Measurements from ENCODE around the gene MFAP2. TPM values are rescaled to one million over a fixed set of nuclear protein-coding genes. Genes with fewer than 3 reads are reported as not detected.

The MFAP2 gene
- total and polyA plus RNA-seq, 2 of the 8 experiments (the other 6 are each of a cell fraction or from before 2014, with no cell fraction given): 172 to 326 TPM

DNA sequence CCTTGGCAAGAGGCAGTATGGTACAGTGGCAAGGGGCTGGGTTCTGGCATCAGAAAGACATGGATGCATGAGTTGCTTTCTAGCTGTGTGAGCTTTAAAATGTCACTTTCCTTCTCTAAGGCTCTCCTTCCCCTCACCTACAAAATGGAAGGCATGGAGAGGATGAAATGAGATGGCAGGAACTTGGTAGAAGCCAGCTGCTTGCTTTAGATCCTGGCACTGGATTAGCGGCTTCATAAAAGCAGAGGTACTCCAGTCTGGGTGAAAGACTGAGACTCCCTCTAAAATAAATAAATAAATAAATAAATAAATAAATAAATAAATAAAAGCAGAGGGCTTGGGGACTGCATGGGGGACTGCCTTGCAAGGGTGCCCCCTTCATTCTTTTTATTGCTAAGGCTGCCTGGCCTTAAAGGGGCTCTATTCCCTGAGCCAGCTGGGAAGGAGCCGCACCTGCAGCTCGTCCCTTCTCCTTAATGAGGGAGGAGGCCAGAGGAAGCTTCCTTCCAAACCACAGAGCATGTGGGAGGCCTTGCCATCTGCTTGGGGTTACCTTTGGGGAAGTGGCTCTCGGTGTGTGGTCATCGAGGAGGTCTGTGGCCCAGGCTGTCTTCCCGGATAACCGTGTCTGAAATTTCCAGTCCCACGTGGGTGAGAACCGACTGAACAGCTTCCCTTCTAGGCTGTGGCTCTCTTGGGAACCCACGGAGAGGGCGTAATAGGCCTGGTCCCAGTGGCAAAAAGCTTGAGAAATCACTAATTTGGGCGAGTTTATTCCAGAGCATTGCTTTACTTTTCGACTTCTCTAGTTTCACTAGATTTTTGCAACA lies 33.3 kb upstream of the MFAP2 start:
- WGBS, 2 experiments (ENCODE audit: extremely low coverage in 1 of 2, insufficient coverage in 1 of 2, insufficient read length in 1 of 2, insufficient replicate concordance in 2 of 2, low coverage in 1 of 2, low lambda C conversion rate in 2 of 2, missing lambda C conversion rate in 1 of 2): 77% methylated on average over 13 of the region's 13 CpGs; no CpG with 5 or more reads in 1 of the 2 experiments

More for the DNA sequence above, 33.3 kb upstream of the MFAP2 start:
- Histone ChIP-seq H2BK12ac (ENCODE audit: low read depth, low read length) (peak overlapping the region; percentile 97; the same call in 1 of the 2 replicates), H3K79me1 (ENCODE audit: low read depth, low read length) (no peaks in the 10 kb centered on the region; the same call in 1 of the 2 replicates), H4K91ac (replicated peaks; ENCODE audit: insufficient read length, low read length) (peak overlapping the region; percentile 88), H3K9ac (replicated peaks in 1 of 4; ENCODE audit: extremely low read depth in 1 of 4, low read depth in 3 of 4, low read length in 3 of 4) (no peak overlapping the region), H2AFZ (ENCODE audit: low read length) (no peak overlapping the region), H2BK120ac (replicated peaks; ENCODE audit: low read depth, low read length) (peak overlapping the region; percentile 59), H3K27ac (ENCODE audit: low read depth, low read length) (no peak overlapping the region), H2BK20ac (ENCODE audit: low read length) (peak overlapping the region; percentile 98), H3K23me2 (ENCODE audit: low read depth, low read length) (peaks cover 5% of the 10 kb centered on the region; the same call in 1 of the 2 replicates), H4K8ac (ENCODE audit: extremely low read depth, insufficient read depth, low read length) (peak overlapping the region; percentile 89), H2BK5ac (ENCODE audit: low read depth, low read length) (peak overlapping the region; percentile 73; the same call in 1 of the 2 replicates), H2BK15ac (ENCODE audit: low read length) (peak overlapping the region; percentile 97), H2AK5ac (ENCODE audit: low read depth, low read length) (0 out of 2 replicates have a peak overlapping the region, but pooled peaks have one; percentile 67), H3K4me3 (ENCODE audit: extremely low read depth in 1 of 4, insufficient read depth in 2 of 4, low read depth in 3 of 4, low read length in 4 of 4) (peak overlapping the region in 1 of 4 experiments; percentile 23; a peak in 1 of 8 replicates), H3K14ac (ENCODE audit: insufficient read length) (no peak overlapping the region), H3K23ac (ENCODE audit: insufficient read length) (no peak overlapping the region), H3K4me2 (ENCODE audit: insufficient read depth in 1 of 2, low read depth in 2 of 2, low read length in 2 of 2) (peak overlapping the region; percentile 55 to 69), H4K5ac (ENCODE audit: insufficient read length, low read depth, low read length) (peak overlapping the region; percentile 21), H3K18ac (ENCODE audit: extremely low read depth, low read length) (peak overlapping the region; percentile 56; the same call in 1 of the 2 replicates), H3K56ac (replicated peaks; ENCODE audit: insufficient read length, low read depth, low read length) (no peak overlapping the region), H3K4ac (replicated peaks; ENCODE audit: insufficient read length, low read depth, low read length) (peak overlapping the region; percentile 61), H3K79me2 (ENCODE audit: control insufficient read depth in 1 of 2, insufficient read depth in 2 of 2, low read length in 2 of 2) (peaks cover 0 to 4% of the 10 kb centered on the region in 2 experiments; a peak in 1 of 4 replicates), H3K36me3 (ENCODE audit: control insufficient read depth in 2 of 4, insufficient read depth in 4 of 4, low read length in 3 of 4) (peaks cover 0 to 4% (median 1%) of the 10 kb centered on the region in 4 experiments; a peak in 4 of 8 replicates), H3K4me1 (replicated peaks in 1 of 4; ENCODE audit: control insufficient read depth in 3 of 4, insufficient read depth in 4 of 4, low read length in 3 of 4) (peaks cover 24 to 43% (median 30%) of the 10 kb centered on the region in 4 experiments), H3K9me3 (ENCODE audit: insufficient read depth in 2 of 2, low read depth in 1 of 2, low read length in 1 of 2) (no peaks in the 10 kb centered on the region), H3K27me3 (replicated peaks in 1 of 4; ENCODE audit: control insufficient read depth in 3 of 4, extremely low read depth in 1 of 4, insufficient read depth in 3 of 4, low read length in 3 of 4) (no peaks in the 10 kb centered on the region), H4K20me1 (replicated peaks in 1 of 2; ENCODE audit: control insufficient read depth in 1 of 2, insufficient read depth in 2 of 2, low read length in 2 of 2) (peaks cover 0 to 5% of the 10 kb centered on the region in 2 experiments)
- ChIA-PET CTCF (ENCODE audit: partially characterized antibody) (interaction anchor here (0.6 to 3.9 kb wide), 10 partner anchors 9 to 287 kb away, joined by 3 to 31 read pairs (median 3); partner anchors contain the start of gene MFAP2), POLR2A (ENCODE audit: partially characterized antibody) (interaction anchor here (0.6 to 1.7 kb wide), 10 partner anchors 8 to 117 kb away, joined by 3 to 7 read pairs (median 3); no protein-coding TSS in a partner anchor)
- TF ChIP-seq EGR1 (IDR thresholded peaks at IDR 0.05; ENCODE audit: borderline replicate concordance, low read depth, low read length) (no peak), RAD21 (IDR thresholded peaks at IDR 0.05 in 1 of 2, conservative IDR thresholded peaks at IDR 0.05 in 1 of 2; ENCODE audit: low read depth in 2 of 2, low read length in 2 of 2) (no peak), KDM4A (IDR thresholded peaks at IDR 0.05; ENCODE audit: low read depth, low read length, severe bottlenecking) (no peak)
- no peak for DNase-seq (ENCODE audit: low read depth in 1 of 2, low spot score in 2 of 2)
- no peak for FAIRE-seq
